ENCODE data around the gene HABP4. TPM values are rescaled to one million over a fixed set of nuclear protein-coding genes. Genes with fewer than 3 reads are reported as not detected.
A peak's percentile ranks its signal among the peaks of the same experiment; 100 is the strongest.

Gene HABP4
- total and polyA plus RNA-seq, 9 of the 15 experiments (the other 6 are each of a cell fraction or from before 2014, with no cell fraction given): 0.38 to 2.4 (median 1.9) TPM

GRCh38 chr9:96417051-96417586, 32.9 kb upstream of the HABP4 start (continued):
- TF ChIP-seq REST (IDR thresholded peaks at IDR 0.05; ENCODE audit: borderline replicate concordance) (peak; percentile 74), REST (CRISPR knock-in tag; IDR thresholded peaks at IDR 0.05; ENCODE audit: low read depth) (peak; percentile 61; the same call in 1 of the 2 replicates), FOXP1 (CRISPR knock-in tag; IDR thresholded peaks at IDR 0.05) (0 out of 2 replicates have a peak, but pooled peaks have one; percentile 26), MXI1 (IDR thresholded peaks at IDR 0.05; ENCODE audit: low read depth, low read length) (0 out of 2 replicates have a peak, but pooled peaks have one; percentile 19), ZNF263 (CRISPR knock-in tag; IDR thresholded peaks at IDR 0.05; ENCODE audit: borderline replicate concordance) (0 out of 2 replicates have a peak, but pooled peaks have one; percentile 35), TOE1 (IDR thresholded peaks at IDR 0.05; ENCODE audit: borderline replicate concordance) (peak; percentile 98), TOE1 (CRISPR knock-in tag; IDR thresholded peaks at IDR 0.05; ENCODE audit: borderline replicate concordance, low read depth) (0 out of 2 replicates have a peak, but pooled peaks have one; percentile 57), ZFP30 (CRISPR knock-in tag; IDR thresholded peaks at IDR 0.05; ENCODE audit: borderline replicate concordance) (no peak), ZNF740 (CRISPR knock-in tag; IDR thresholded peaks at IDR 0.05) (peak; percentile 98), ZNF740 (tag; IDR thresholded peaks at IDR 0.05) (peak in 1 of 2 experiments; percentile 93; a peak in 2 of 4 replicates), USF2 (CRISPR knock-in tag; IDR thresholded peaks at IDR 0.05) (peak; percentile 98), GABPA (tag; conservative IDR thresholded peaks at IDR 0.05; ENCODE audit: low read depth) (peak; percentile 74), PHF8 (IDR thresholded peaks at IDR 0.05; ENCODE audit: borderline replicate concordance, low read length) (peak; percentile 39; the same call in 1 of the 2 replicates), ZNF511 (CRISPR knock-in tag; IDR thresholded peaks at IDR 0.05) (peak; percentile 35; the same call in 1 of the 2 replicates)
- TF ChIP-seq, protein P1, sequence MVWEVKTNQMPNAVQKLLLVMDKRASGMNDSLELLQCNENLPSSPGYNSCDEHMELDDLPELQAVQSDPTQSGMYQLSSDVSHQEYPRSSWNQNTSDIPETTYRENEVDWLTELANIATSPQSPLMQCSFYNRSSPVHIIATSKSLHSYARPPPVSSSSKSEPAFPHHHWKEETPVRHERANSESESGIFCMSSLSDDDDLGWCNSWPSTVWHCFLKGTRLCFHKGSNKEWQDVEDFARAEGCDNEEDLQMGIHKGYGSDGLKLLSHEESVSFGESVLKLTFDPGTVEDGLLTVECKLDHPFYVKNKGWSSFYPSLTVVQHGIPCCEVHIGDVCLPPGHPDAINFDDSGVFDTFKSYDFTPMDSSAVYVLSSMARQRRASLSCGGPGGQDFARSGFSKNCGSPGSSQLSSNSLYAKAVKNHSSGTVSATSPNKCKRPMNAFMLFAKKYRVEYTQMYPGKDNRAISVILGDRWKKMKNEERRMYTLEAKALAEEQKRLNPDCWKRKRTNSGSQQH (CRISPR knock-in tag; IDR thresholded peaks at IDR 0.05): peak; percentile 60; the same call in 1 of the 2 replicates
